GM18505 (cell line): ENCODE data around the gene LY9.

Source experiments
- ATAC-seq: cut with Tn5 transposase; IDR thresholded peaks from one replicate; pipeline ENCODE4 v1.9.1; 2021; ENCODE audit not compliant: unreplicated experiment
- POLR2A ChIP-seq: IDR thresholded peaks from 4 replicates; pipeline ENCODE4 v1.6.1; 2011; ENCODE audit warnings: borderline replicate concordance; ENCODE audit not compliant: insufficient read depth, insufficient read length; ENCODE audit errors: extremely low read depth

LY9 gene

GRCh38 chr1:160758521-160758920 is 37.5 kb upstream of the LY9 start:
- no peak for ATAC-seq
- TF ChIP-seq POLR2A = no peak

DNA sequence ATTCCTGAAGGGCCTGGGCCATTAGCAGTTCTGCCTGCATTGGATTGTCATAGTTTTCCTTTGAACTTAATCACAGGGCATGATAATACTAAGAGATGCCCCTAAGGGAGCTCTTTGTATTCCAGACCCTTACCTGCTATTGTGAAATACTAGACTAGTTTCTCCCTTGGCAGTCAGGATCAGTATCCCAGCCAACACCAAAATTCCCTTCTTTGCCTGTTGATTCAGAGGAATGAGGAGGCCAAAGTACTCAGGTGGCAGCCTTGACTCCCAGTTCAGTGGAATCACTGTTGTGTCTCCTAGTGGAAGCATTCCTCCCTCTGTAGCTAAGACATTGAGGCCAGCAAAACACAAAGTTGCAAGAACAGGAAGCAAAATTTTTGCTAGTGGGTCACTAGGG is 36.2 kb upstream of the LY9 start:
- ATAC-seq = no peak
- no peak for TF ChIP-seq POLR2A

- ATAC-seq = no peak
- no peak for TF ChIP-seq POLR2A
Measured at GRCh38 chr1:160761046-160761445, 34.9 kb upstream of the LY9 start.

DNA sequence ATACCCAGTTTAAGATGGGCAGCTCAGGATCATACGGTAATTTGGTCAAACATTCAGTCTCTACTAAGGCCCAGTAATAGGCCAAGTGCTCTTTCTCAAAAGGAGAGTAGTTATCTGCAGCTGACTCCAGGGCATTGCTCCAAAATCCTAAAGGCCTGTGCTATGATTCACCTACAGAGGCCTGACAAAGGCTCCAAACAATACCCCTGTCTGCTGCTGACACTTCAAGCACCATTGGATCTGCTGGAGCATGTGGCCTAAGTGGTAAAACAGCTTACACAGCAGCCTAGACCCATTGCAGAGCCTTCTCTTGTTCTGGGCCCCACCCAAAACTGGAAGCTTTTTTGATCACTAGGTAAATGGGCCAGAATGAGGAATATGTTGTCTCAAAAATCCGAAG is 34.1 kb upstream of the LY9 start:
- no peak for ATAC-seq
- TF ChIP-seq POLR2A = no peak

DNA sequence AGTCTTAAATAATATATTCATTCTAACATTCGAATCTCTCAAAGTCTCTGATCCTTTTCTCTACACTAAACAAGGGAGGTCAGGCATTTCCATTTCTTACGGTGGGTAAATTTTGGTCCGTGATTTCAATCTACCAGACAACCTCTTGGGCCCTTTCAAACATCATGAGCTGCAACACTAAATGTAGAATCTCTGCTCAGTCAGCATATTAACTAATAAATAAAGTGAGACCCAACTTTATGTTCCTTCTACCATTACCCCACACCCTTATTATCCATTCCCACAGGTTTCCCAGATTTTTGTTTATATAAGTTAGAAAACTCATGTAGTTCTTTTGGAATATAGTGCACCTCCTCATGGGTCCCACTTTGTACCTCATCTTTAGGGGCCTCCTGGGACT is 32.0 kb upstream of the LY9 start:
- TF ChIP-seq POLR2A = no peak

DNA sequence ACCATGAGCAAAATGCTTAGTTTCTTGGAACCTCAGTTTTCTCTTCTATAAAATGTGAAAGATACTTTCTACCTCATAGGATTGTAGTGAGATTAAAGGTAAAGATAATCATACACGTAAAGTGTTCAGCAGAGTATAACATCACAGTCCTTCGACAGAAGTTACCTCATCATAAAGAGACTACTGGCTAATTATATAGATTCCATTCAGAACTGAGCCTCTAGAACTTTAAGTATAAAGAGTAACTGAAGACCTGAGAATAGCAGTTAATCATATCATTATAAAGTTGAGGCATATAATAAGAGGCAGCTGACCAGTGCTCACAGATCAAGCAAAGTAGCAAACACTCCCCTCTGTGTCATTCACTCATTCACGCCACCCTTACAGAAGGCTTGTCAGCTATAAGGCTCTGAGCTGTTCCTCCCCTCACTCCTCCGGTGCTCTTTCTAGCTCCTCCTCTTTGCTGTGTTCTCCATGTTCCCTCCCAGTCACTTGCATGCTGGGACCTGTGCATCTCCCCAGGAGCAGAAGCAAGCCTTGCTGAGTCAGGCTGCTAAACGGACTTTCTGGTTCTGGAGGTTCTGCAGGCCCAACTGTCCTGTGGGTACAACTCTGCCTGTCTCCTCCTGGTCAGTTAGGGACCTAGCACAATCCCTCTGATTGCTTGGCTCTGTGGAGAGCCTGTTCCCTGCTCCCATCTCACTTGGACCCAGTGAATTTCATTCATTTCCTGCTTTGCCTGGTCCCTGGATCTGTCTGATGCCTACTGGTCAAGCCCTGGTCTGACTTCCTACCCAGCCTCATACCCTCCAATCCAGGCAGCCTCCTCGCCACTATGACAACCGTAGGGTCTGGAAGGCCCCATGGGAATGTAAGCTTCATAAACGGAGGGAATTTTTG is 28.3 kb upstream of the LY9 start:
- ATAC-seq = peak; percentile 40
- peak; percentile 48 for TF ChIP-seq POLR2A

More for the DNA sequence above, 32.0 kb upstream of the LY9 start:
- ATAC-seq = no peak

- ATAC-seq = peak; percentile 63
Measured at GRCh38 chr1:160768295-160768657, 27.7 kb upstream of the LY9 start.

DNA sequence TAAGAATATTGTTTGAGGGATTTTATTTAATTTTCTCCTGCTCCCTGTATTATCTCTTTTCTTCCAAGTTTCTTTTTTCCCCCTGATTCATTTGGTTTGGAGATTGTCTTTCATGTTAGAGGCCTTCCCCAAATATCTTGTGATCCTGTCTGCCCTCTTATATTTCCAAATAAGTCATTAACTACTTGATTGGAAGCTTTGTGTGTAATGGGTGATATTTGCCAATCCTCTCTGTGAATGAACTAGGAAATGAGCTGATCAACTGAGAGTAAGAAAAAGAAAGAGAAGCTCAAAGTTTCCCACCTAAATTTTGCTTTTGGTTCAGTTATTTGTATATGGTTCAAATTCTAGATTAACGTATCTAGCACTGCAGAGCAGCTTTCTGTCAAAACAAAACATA is 23.6 kb upstream of the LY9 start:
- no peak for ATAC-seq
- no peak for TF ChIP-seq POLR2A

More at GRCh38 chr1:160768295-160768657, 27.7 kb upstream of the LY9 start:
- TF ChIP-seq POLR2A = no peak

DNA sequence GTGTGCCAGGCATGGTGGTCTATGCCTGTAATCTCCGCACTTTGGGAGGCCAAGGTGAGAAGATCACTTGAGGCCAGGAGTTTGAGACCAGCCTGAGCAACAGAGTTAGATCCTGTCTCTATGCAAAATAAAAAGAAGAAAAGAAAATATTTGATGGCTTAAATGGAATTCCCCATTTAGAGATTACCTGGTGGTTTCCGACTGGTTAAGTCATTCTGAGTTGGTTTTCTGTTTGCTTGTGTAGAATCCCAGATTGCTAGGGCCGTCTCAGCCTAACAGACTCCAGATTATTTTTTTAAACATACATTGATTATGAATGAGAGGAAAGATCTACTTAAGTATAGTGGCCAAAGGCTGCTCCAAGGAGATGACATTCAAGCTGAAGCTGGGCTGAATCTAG is 22.9 kb upstream of the LY9 start:
- no peak for TF ChIP-seq POLR2A
- no peak for ATAC-seq

DNA sequence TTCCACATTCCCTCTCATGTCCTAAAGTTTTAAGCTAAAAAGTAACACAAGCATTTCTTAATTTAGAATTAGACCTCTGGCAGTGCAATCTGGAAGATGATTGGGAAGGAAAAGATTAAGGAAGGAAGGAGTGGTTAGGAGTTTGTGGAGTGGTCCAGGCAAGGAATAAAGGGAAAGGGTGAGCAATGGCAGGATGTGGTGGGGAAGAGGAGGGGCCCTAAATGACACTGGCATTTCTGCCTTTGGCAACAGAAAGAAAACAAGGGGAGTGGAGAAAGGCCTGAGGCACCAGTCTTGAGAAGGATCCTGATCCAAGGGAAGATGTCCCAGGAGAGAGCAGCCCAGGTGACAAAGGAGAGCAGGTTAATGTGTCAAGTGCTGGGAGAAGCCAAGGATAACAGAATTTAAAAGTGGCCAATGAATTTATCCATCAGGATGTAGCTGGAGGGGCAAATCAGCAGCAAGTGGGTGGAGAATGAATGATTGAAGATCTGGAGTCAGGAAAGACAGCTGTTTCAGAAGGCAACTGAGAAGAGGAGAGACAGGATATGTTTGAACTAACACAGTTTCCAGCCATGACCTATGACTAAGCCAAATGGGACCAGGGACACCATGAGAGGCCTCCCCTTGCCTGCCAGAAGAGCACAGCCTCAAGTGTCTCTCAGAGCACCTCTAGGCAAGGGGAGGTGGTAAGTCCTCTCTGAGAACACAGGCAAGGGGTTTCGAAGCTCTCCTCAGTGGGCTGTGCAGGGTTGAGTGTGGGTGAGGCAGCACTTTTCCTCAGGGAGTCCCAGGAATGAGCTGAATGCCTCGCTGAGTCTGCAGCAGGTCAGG is 20.9 kb upstream of the LY9 start:
- no peak for TF ChIP-seq POLR2A
- ATAC-seq = no peak

GRCh38 chr1:160776178-160776577 is 19.8 kb upstream of the LY9 start:
- no peak for TF ChIP-seq POLR2A
- ATAC-seq = no peak

GRCh38 chr1:160777486-160778089 is 18.4 kb upstream of the LY9 start:
- no peak for ATAC-seq
- no peak for TF ChIP-seq POLR2A

GRCh38 chr1:160778976-160779375 is 17.0 kb upstream of the LY9 start:
- TF ChIP-seq POLR2A = no peak
- no peak for ATAC-seq
